Vagina (tissue), 2 donors: ENCODE data around the gene CCDC122.
A peak's percentile ranks its signal among the peaks of the same experiment; 100 is the strongest.

Experiments used
- POLR2AphosphoS5 ChIP-seq, 2 donors: sonication (generic); formaldehyde crosslinking; IDR thresholded peaks; one replicate each; pipeline ENCODE4 v1.9.0; 2017; ENCODE audit warnings: antibody characterized with exemption in 2 of 2, mild to moderate bottlenecking in 2 of 2, low read depth in 1 of 2; ENCODE audit not compliant: insufficient read depth in 1 of 2
- TF ChIP-seq, protein P1 (sequence below), 3 experiments: fragments of 450-650 bp in 2 of 3; fragments of 200-600 bp in 1 of 3; sonication (generic) in 1 of 3; IDR thresholded peaks; one replicate each; pipeline ENCODE4 v1.5.1; 2017 to 2019; ENCODE audit warnings: antibody characterized with exemption in 3 of 3, mild to moderate bottlenecking in 2 of 3, moderate library complexity in 2 of 3

GRCh38 chr13:43874504-43875092 is 4.9 kb downstream of the CCDC122 start:
- TF ChIP-seq, protein P1, sequence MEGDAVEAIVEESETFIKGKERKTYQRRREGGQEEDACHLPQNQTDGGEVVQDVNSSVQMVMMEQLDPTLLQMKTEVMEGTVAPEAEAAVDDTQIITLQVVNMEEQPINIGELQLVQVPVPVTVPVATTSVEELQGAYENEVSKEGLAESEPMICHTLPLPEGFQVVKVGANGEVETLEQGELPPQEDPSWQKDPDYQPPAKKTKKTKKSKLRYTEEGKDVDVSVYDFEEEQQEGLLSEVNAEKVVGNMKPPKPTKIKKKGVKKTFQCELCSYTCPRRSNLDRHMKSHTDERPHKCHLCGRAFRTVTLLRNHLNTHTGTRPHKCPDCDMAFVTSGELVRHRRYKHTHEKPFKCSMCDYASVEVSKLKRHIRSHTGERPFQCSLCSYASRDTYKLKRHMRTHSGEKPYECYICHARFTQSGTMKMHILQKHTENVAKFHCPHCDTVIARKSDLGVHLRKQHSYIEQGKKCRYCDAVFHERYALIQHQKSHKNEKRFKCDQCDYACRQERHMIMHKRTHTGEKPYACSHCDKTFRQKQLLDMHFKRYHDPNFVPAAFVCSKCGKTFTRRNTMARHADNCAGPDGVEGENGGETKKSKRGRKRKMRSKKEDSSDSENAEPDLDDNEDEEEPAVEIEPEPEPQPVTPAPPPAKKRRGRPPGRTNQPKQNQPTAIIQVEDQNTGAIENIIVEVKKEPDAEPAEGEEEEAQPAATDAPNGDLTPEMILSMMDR (IDR thresholded peaks at IDR 0.05): peak; percentile 37 to 47 (median 46)
- no peak for TF ChIP-seq POLR2AphosphoS5 (IDR thresholded peaks at IDR 0.05; ENCODE audit: insufficient read depth in 1 of 2, low read depth in 1 of 2)
